OCI-LY7 (cell line): ENCODE results near the gene PGAP3. TPM values are rescaled to one million over a fixed set of nuclear protein-coding genes. Genes with fewer than 3 reads are reported as not detected.

Experiments
- BruUV-seq: library from RNA; stranded (reverse); fragments of 400-500 nt; replicated peaks from 2 replicates; lab custom pipeline; 2021; lab: Mats Ljungman, UMichigan
- CTCF ChIA-PET: fragments of 300-600 bp; sonication (Branson Sonifier 250); formaldehyde crosslinking; loops from one replicate; lab custom pipeline; 2022; ENCODE audit warnings: antibody characterized with exemption; ENCODE audit not compliant: unreplicated experiment; lab: Charles Lee
- POLR2A ChIA-PET: fragments of 300-600 bp; sonication (Branson Sonifier 250); formaldehyde crosslinking; loops from one replicate; lab custom pipeline; 2022; ENCODE audit warnings: antibody characterized with exemption; lab: Charles Lee
- DNase-seq: peaks from one replicate; pipeline ENCODE4 v3.0.0-alpha.2; 2015; ENCODE audit warnings: low spot score
- H2AFZ ChIP-seq: fragments of 200-600 bp; sonication (generic), shearing (Covaris generic); 2 replicates; pipeline ENCODE4 v1.6.1; 2014; ENCODE audit warnings: mild to moderate bottlenecking, antibody characterized with exemption, low read length, moderate library complexity
- H3K27ac ChIP-seq: fragments of 200-600 bp; sonication (generic); 2 replicates; pipeline ENCODE4 v1.5.1; 2014; ENCODE audit warnings: mixed run types, low read depth, mild to moderate bottlenecking, moderate library complexity, low read length, inconsistent platforms; ENCODE audit not compliant: poor library complexity, severe bottlenecking
- H3K36me3 ChIP-seq: fragments of 200-600 bp; sonication (generic); 2 replicates; pipeline ENCODE4 v1.6.1; 2014; ENCODE audit warnings: mild to moderate bottlenecking, antibody characterized with exemption, low read length, moderate library complexity, mixed read lengths; ENCODE audit not compliant: insufficient read depth
- H3K4me1 ChIP-seq: fragments of 200-600 bp; sonication (generic); 2 replicates; pipeline ENCODE4 v1.5.1; 2014; ENCODE audit warnings: mild to moderate bottlenecking, low read length; ENCODE audit not compliant: insufficient read depth, poor library complexity, severe bottlenecking
- H3K4me2 ChIP-seq: fragments of 200-600 bp; sonication (generic); 2 replicates; pipeline ENCODE4 v1.6.1; 2014; ENCODE audit warnings: mild to moderate bottlenecking, low read length
- H3K4me3 ChIP-seq: fragments of 200-600 bp; sonication (generic); 2 replicates; pipeline ENCODE4 v1.5.1; 2014; ENCODE audit warnings: mild to moderate bottlenecking, low read depth, low read length; ENCODE audit not compliant: poor library complexity, severe bottlenecking
- H3K79me2 ChIP-seq: fragments of 200-600 bp; sonication (generic); 2 replicates; pipeline ENCODE4 v1.6.1; 2016; ENCODE audit warnings: low read depth, mild to moderate bottlenecking, low read length, moderate library complexity, mixed read lengths; ENCODE audit not compliant: insufficient read depth
- H3K9me2 ChIP-seq: fragments of 200-600 bp; sonication (generic); 2 replicates; pipeline ENCODE4 v1.6.1; 2016; ENCODE audit warnings: mild to moderate bottlenecking, low read length, mixed read lengths; ENCODE audit not compliant: insufficient read depth
- H3K9me3 ChIP-seq: fragments of 200-600 bp; sonication (generic); 2 replicates; pipeline ENCODE4 v1.6.1; 2014; ENCODE audit warnings: mild to moderate bottlenecking, mixed run types, low read length, mixed read lengths
- H4K20me1 ChIP-seq: fragments of 200-600 bp; sonication (generic); 2 replicates; pipeline ENCODE4 v1.6.1; 2014; ENCODE audit warnings: mild to moderate bottlenecking, antibody characterized with exemption, low read length, moderate library complexity, mixed read lengths; ENCODE audit not compliant: insufficient read depth
- EZH2phosphoT487 ChIP-seq: fragments of 200-600 bp; sonication (generic); IDR thresholded peaks from 2 replicates; pipeline ENCODE4 v1.6.1; 2018; ENCODE audit warnings: low read depth, borderline replicate concordance, mild to moderate bottlenecking, mixed run types, antibody characterized with exemption, low read length, moderate library complexity, mixed read lengths
- intact Hi-C: fragments of 100-400 bp; cut with micrococcal nuclease; formaldehyde crosslinking; loops from one replicate; pipeline ENCODE4 v1.10.0; 2022; ENCODE audit not compliant: unreplicated experiment
- total RNA-seq, 2 experiments: library from RNA; depleted of rRNA in 1 of 2; stranded (reverse); fragments of >200 nt in 1 of 2; shearing (Covaris generic) in 1 of 2; gene quantifications; 2 replicates each; pipeline ENCODE4 v1.2.3, GENCODE V29; 2014 to 2022
- TF ChIP-seq, protein P1 (sequence below): fragments of 200-600 bp; sonication (generic); conservative IDR thresholded peaks from 2 replicates; pipeline ENCODE4 v1.5.1; 2014; ENCODE audit warnings: mild to moderate bottlenecking, antibody characterized with exemption, low read length, moderate library complexity, mixed read lengths

PGAP3 gene
- total RNA-seq, 2 experiments from 2014 or later: 8.7 to 9.2 TPM

DNA sequence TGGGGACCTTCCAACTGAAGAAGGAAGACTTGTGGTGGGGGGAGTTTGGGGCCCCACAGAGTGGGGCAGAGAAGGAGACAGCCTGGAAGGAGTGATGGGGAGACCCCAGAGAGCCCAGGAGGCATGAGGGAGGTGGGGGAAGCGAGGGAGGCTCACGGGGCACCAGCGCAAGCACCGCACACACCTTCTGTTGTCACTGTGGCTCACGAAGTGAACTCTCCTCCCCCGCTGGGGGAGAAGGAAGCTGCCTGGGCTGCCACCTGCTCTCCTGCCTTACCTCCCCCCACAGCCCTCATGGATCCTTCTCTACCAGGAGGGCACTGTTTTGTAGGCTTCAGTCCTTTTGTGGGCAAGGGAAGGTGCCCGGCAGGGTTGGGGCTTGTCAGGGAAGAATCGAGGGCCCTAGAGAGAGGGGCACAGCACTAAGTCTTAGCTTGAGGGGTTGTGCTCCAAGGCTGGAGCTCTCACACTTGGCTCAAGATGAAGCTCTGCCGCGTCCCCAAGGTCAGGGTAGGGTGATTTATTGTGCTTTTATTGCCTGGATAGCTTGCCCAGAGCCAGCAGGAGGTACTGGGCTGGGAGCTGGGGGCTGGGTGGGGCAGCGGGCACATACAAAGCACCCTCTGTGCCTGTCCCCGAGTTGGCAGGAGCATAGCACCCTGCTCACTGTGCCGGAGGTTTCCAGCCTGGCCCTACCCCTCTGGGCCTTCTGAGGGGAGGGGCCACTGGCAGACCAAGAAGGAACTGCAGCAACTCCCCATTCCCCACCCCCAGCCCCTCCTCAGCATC, 55.5 kb downstream of the PGAP3 start:
- no peaks in the 10 kb centered on the region for H4K20me1 ChIP-seq
- no peak overlapping the region for H3K4me3 ChIP-seq
- H3K36me3 ChIP-seq: no peaks in the 10 kb centered on the region
- H3K9me2 ChIP-seq: no peaks in the 10 kb centered on the region
- CTCF ChIA-PET: no interaction called here
- no peak overlapping the region for H3K27ac ChIP-seq
- no peak for TF ChIP-seq EZH2phosphoT487
- TF ChIP-seq, protein P1, sequence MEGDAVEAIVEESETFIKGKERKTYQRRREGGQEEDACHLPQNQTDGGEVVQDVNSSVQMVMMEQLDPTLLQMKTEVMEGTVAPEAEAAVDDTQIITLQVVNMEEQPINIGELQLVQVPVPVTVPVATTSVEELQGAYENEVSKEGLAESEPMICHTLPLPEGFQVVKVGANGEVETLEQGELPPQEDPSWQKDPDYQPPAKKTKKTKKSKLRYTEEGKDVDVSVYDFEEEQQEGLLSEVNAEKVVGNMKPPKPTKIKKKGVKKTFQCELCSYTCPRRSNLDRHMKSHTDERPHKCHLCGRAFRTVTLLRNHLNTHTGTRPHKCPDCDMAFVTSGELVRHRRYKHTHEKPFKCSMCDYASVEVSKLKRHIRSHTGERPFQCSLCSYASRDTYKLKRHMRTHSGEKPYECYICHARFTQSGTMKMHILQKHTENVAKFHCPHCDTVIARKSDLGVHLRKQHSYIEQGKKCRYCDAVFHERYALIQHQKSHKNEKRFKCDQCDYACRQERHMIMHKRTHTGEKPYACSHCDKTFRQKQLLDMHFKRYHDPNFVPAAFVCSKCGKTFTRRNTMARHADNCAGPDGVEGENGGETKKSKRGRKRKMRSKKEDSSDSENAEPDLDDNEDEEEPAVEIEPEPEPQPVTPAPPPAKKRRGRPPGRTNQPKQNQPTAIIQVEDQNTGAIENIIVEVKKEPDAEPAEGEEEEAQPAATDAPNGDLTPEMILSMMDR: no peak
- DNase-seq: no peak
- H3K79me2 ChIP-seq: no peaks in the 10 kb centered on the region; the same call in 1 of the 2 replicates
- no peak overlapping the region for H3K4me2 ChIP-seq
- no peaks in the 10 kb centered on the region for H3K9me3 ChIP-seq
- POLR2A ChIA-PET: no interaction called here
- intact Hi-C loops: no loop called here
- no TSS peak for BruUV-seq
- peaks cover 27% of the 10 kb centered on the region for H3K4me1 ChIP-seq
- no peak overlapping the region for H2AFZ ChIP-seq

DNA sequence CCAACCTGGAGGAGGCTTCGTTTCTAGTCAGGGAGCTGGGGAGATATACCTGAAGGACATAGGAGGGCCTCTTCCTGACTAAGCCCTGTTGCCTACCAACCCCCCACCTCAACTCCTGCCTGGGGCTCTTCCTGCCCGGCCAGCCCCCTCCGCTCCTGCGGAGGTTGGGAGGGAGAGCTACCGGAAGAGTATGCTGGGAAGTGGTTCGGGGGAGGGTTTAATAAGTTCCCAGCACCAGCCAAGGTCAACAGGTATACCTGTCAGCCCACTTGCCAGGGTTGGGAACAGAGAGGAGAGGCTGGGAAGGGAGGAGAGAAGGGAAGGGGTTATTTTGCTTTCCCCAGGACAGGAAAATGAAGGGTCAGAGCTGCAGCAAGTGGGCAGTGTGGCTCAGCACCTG, 56.5 kb downstream of the PGAP3 start:
- Histone ChIP-seq H3K79me2 (no peaks in the 10 kb centered on the region), H4K20me1 (no peaks in the 10 kb centered on the region), H3K9me3 (no peaks in the 10 kb centered on the region), H3K36me3 (no peaks in the 10 kb centered on the region), H3K9me2 (no peaks in the 10 kb centered on the region), H3K4me3 (no peak overlapping the region), H3K27ac (no peak overlapping the region), H3K4me1 (peaks cover 25% of the 10 kb centered on the region), H3K4me2 (no peak overlapping the region), H2AFZ (no peak overlapping the region)
- no peak for DNase-seq
- TF ChIP-seq, protein P1: no peak
- TF ChIP-seq EZH2phosphoT487: no peak
- intact Hi-C loops: no loop called here
- POLR2A ChIA-PET: interaction anchor here (0.6 kb wide), 1 partner anchor 490 kb away, joined by 4 read pairs; no protein-coding TSS in a partner anchor
- no TSS peak for BruUV-seq
- CTCF ChIA-PET: interaction anchor here (0.9 kb wide), 1 partner anchor 9 kb away, joined by 3 read pairs; no protein-coding TSS in a partner anchor

DNA sequence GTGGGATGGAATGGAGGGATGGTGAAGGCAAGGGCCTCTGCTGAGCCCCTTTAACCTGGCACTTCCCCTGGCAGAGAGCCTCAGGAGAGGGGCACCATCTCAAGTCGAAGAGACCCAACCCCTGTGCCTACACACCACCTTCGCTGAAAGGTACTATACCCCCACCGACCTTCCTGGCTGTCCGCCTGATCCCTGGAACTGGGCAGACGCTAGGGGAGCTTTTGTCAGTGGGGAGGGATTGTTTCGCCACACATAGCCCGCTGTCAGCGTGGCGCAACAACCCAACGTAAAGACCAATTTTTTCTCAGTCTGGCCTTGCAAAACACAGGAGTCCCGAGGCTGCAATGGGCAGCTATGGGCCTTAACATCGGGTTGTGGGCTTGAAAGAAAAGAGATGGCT, 58.0 kb downstream of the PGAP3 start:
- Histone ChIP-seq H2AFZ (no peak overlapping the region), H4K20me1 (no peaks in the 10 kb centered on the region), H3K4me2 (no peak overlapping the region), H3K9me2 (no peaks in the 10 kb centered on the region), H3K27ac (no peak overlapping the region), H3K36me3 (no peaks in the 10 kb centered on the region), H3K4me3 (no peak overlapping the region), H3K9me3 (no peaks in the 10 kb centered on the region), H3K4me1 (peaks cover 12% of the 10 kb centered on the region), H3K79me2 (no peaks in the 10 kb centered on the region)
- intact Hi-C loops: no loop called here
- ChIA-PET POLR2A (no interaction called here), CTCF (interaction anchor here (0.5 kb wide), 1 partner anchor 110 kb away, joined by 3 read pairs; no protein-coding TSS in a partner anchor)
- BruUV-seq: no TSS peak
- TF ChIP-seq EZH2phosphoT487: no peak
- TF ChIP-seq, protein P1: no peak
- DNase-seq: no peak
